HepG2 (cell line): Measurements from ENCODE around the gene FGF19. TPM values are rescaled to one million over a fixed set of nuclear protein-coding genes. Genes with fewer than 3 reads are reported as not detected.

Experiments
- ARID4A ChIP-seq: sonication (generic); formaldehyde crosslinking; IDR thresholded peaks from 2 replicates; pipeline ENCODE4 v1.5.0; 2020; ENCODE audit warnings: mild to moderate bottlenecking, missing genetic modification reagents, borderline replicate concordance
- NBN ChIP-seq: fragments of 450-650 bp; conservative IDR thresholded peaks from 2 replicates; pipeline ENCODE4 v1.6.1; 2017
- PAX8 ChIP-seq: sonication (generic); formaldehyde crosslinking; IDR thresholded peaks from 2 replicates; pipeline ENCODE4 v1.8.0; 2022; ENCODE audit warnings: mild to moderate bottlenecking, missing genetic modification reagents, borderline replicate concordance
- ZBTB39 ChIP-seq: sonication (generic); formaldehyde crosslinking; IDR thresholded peaks from 2 replicates; pipeline ENCODE4 v1.5.0; 2020; ENCODE audit warnings: missing genetic modification reagents
- ZBTB49 ChIP-seq: sonication (generic); formaldehyde crosslinking; IDR thresholded peaks from 2 replicates; pipeline ENCODE4 v1.4.0; 2020; ENCODE audit warnings: missing genetic modification reagents, borderline replicate concordance
- ZNF383 ChIP-seq: sonication (generic); formaldehyde crosslinking; IDR thresholded peaks from 2 replicates; pipeline ENCODE4 v1.4.0; 2020; ENCODE audit warnings: missing genetic modification reagents, mild to moderate bottlenecking, borderline replicate concordance
- ZNF549 ChIP-seq: sonication (generic); formaldehyde crosslinking; IDR thresholded peaks from 2 replicates; pipeline ENCODE4 v1.5.0; 2020; ENCODE audit warnings: missing genetic modification reagents
- ZNF782 ChIP-seq: sonication (generic); formaldehyde crosslinking; IDR thresholded peaks from 2 replicates; pipeline ENCODE4 v1.4.0; 2020; ENCODE audit warnings: missing genetic modification reagents, mild to moderate bottlenecking, borderline replicate concordance
- polyA plus RNA-seq, 8 experiments: library from polyadenylated mRNA; depleted of rRNA in 3 of 8; stranded (reverse) in 7 of 8; unstranded in 1 of 8; fragments of >200 nt; fragmentation: Illumina TruSeq in 4 of 8; extraction: Trizol in 4 of 8; gene quantifications; 2 replicates each; pipeline versions ENCODE4 v1.2.1 to v1.2.3, GENCODE V29; 2011 to 2016; ENCODE audit warnings: low read depth in 4 of 8, missing spikeins in 1 of 8, mixed read lengths in 1 of 8; ENCODE audit not compliant: insufficient read depth in 1 of 8
- total RNA-seq, 5 experiments: library from RNA; depleted of rRNA; stranded (reverse); fragments of >200 nt; fragmentation: Illumina TruSeq; extraction: Trizol; gene quantifications; 2 replicates each; pipeline ENCODE4 v1.2.3, GENCODE V29; 2016; ENCODE audit warnings: low read depth in 1 of 5
- TF ChIP-seq, protein P1 (sequence below): sonication (generic); formaldehyde crosslinking; IDR thresholded peaks from 2 replicates; pipeline ENCODE4 v1.4.0; 2020; ENCODE audit warnings: mild to moderate bottlenecking, missing genetic modification reagents
- TF ChIP-seq, protein P2 (sequence below): IDR thresholded peaks from 2 replicates; pipeline ENCODE4 v1.6.1; 2016; ENCODE audit warnings: missing biosample characterization, missing genetic modification reagents, low read depth
- TF ChIP-seq, protein P3 (sequence below): sonication (generic); formaldehyde crosslinking; IDR thresholded peaks from 2 replicates; pipeline ENCODE4 v1.4.0; 2020; ENCODE audit warnings: low read depth, mild to moderate bottlenecking, missing genetic modification reagents

FGF19 gene
- total and polyA plus RNA-seq, 2 of the 13 experiments (the other 11 are each of a cell fraction or from before 2014, with no cell fraction given), result 0.07 TPM; not detected in 1

DNA sequence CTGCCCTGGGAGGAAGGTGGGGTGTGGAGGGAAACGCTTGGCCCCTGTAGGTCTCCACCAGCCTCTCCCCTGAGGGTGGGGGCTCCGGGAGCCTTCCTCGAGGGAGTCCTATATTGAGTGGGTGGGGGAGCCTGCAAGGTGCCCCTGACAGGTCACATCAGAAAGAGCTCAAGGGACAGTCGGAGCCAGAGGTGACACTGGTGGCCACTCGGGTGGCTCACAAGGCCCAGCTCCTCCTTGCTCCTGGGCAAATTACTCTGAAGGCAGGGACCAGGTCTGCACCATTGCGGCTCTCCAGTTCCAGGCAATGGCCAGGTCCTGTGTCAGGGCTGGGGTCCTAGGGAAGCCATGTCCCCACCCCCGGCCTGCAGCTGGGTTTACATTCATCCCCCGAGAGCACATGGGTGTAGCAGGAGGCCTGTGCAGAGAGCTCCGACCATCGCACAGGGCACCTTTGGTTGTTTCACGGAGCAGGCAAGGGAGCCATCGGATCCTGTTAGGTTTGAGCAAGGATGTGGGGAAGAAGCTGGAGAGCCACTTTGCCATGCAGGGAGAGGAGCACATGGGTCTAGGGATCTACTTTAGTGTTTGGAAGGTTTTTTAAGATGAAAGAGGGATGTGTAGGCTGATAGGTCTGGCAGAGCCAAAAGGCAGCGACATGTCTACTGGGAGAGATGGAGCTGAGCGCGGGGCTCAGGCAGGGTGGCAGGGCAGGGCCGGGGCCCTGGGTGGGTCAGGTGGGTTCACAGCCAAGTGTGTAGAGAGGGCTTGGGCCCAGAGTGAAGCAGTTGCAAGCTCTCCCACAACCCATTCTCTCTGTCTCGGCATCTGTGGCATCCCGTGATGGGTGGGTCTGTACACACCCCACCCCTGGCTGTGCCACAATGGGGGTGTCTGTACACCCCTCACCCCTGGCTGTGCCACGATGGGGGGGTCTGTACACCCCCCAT lies 48.1 kb downstream of the FGF19 start (continued):
- TF ChIP-seq ZNF782, result peak; percentile 54
- no peak for TF ChIP-seq NBN
- no peak for TF ChIP-seq ZBTB49 (CRISPR knock-in tag)
- 0 out of 2 replicates have a peak, but pooled peaks have one; percentile 18 for TF ChIP-seq ARID4A (CRISPR knock-in tag)
- TF ChIP-seq, protein P1, sequence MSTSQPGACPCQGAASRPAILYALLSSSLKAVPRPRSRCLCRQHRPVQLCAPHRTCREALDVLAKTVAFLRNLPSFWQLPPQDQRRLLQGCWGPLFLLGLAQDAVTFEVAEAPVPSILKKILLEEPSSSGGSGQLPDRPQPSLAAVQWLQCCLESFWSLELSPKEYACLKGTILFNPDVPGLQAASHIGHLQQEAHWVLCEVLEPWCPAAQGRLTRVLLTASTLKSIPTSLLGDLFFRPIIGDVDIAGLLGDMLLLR (CRISPR knock-in tag), result no peak
- 0 out of 2 replicates have a peak, but pooled peaks have one; percentile 48 for TF ChIP-seq PAX8 (CRISPR knock-in tag)
- TF ChIP-seq ZNF383 (CRISPR knock-in tag), result 0 out of 2 replicates have a peak, but pooled peaks have one; percentile 88
- TF ChIP-seq ZBTB39, result 0 out of 2 replicates have a peak, but pooled peaks have one; percentile 15
- TF ChIP-seq ZNF549 (CRISPR knock-in tag), result no peak
- TF ChIP-seq, protein P2, sequence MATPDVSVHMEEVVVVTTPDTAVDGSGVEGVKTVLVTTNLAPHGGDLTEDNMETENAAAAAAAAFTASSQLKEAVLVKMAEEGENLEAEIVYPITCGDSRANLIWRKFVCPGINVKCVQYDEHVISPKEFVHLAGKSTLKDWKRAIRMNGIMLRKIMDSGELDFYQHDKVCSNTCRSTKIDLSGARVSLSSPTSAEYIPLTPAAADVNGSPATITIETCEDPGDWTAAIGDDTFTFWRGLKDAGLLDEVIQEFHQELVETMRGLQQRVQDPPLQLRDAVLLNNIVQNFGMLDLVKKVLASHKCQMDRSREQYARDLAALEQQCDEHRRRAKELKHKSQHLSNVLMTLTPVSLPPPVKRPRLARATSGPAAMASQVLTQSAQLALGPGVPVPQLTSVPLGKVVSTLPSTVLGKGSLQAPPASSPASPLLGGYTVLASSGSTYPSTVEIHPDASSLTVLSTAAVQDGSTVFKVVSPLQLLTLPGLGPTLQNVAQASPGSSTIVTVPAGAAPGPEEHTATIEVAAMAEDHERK (CRISPR knock-in tag), result no peak
- TF ChIP-seq, protein P3, sequence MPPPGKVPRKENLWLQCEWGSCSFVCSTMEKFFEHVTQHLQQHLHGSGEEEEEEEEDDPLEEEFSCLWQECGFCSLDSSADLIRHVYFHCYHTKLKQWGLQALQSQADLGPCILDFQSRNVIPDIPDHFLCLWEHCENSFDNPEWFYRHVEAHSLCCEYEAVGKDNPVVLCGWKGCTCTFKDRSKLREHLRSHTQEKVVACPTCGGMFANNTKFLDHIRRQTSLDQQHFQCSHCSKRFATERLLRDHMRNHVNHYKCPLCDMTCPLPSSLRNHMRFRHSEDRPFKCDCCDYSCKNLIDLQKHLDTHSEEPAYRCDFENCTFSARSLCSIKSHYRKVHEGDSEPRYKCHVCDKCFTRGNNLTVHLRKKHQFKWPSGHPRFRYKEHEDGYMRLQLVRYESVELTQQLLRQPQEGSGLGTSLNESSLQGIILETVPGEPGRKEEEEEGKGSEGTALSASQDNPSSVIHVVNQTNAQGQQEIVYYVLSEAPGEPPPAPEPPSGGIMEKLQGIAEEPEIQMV, result no peak
